ENCODE measurements around the gene LEMD3. TPM values are rescaled to one million over a fixed set of nuclear protein-coding genes. Genes with fewer than 3 reads are reported as not detected.

Gene LEMD3
- total RNA-seq, 2 donors from 2014 or later = 52.2 to 62.1 TPM

DNA sequence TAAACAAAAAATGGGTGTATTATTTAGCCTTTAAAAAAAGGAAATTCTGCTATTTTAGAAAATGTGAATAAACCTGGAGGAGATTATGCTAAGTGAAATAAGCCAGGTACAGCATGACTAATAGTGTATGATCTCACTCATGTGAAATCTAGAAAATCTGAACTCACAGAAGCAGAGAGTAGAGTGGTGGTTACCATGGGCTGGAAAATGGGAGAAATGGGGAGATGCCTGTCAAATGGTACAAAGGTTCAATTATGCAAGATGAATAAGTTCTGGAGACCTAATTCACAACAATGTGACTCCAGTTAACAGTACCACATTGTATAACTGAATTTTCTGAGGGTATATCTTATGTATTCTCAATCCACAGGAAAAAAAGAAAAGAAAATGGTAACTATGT, 17.4 kb upstream of the LEMD3 start:
- Mint-ChIP-seq H3K4me1 (peaks cover 13% of the 10 kb centered on the region), H3K36me3 (ENCODE audit: low read depth) (no peaks in the 10 kb centered on the region), H3K27ac (no peak overlapping the region), H3K4me3 (no peak overlapping the region), H3K27me3 (peaks cover 32% of the 10 kb centered on the region)
- DNase-seq (no peak), ATAC-seq (no peak)
- no peaks in the 10 kb centered on the region for H3K9me3 ChIP-seq (ENCODE audit: control insufficient read depth, low read length, poor library complexity, severe bottlenecking)

DNA sequence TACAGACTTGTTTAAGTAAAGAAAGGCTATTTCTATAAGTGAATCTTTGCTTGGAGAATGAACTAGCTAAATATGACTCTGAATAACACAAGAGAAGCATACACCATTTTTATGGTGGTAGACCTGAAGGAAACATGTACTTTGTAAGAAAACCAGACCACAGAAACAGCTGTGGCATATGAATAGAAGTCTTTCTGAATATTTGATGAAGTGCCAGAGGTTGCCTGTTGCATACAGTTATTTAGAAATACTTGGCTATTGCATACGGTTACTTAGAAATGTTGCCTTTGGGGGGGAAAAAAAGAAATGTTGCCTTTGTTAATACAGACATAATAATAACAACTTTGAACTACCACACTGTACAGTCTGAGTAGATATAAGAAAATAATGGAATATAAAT, 16.8 kb upstream of the LEMD3 start:
- no peaks in the 10 kb centered on the region for H3K9me3 ChIP-seq (ENCODE audit: control insufficient read depth, low read length, poor library complexity, severe bottlenecking)
- DNase-seq (no peak), ATAC-seq (no peak)
- Mint-ChIP-seq H3K27ac (no peak overlapping the region), H3K27me3 (peaks cover 32% of the 10 kb centered on the region), H3K4me3 (no peak overlapping the region), H3K36me3 (ENCODE audit: low read depth) (no peaks in the 10 kb centered on the region), H3K4me1 (peaks cover 13% of the 10 kb centered on the region)

DNA sequence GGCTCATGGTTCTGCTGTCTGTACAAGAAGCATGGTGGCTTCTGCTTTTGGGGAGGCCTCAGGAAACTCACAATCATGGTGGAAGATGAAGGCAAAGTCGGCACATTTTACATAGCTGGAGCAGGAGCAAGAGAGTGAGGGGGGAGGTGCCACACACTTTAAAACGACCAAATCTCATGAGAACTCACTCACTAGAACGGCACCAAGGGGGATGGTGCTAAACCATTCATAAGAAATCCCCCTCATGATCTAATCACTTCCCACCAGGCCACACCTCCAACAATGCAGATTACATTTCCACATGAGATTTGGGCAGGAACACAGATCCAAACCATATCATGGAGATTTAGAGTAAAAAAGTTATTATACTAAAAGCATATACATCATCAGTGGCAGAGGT, 13.6 kb upstream of the LEMD3 start:
- Mint-ChIP-seq H3K4me1 (peaks cover 13% of the 10 kb centered on the region), H3K36me3 (ENCODE audit: low read depth) (peaks cover 4% of the 10 kb centered on the region), H3K27me3 (peaks cover 35% of the 10 kb centered on the region), H3K4me3 (no peak overlapping the region), H3K27ac (peak overlapping the region; percentile 51)
- DNase-seq (no peak), ATAC-seq (no peak)
- H3K9me3 ChIP-seq (ENCODE audit: control insufficient read depth, low read length, poor library complexity, severe bottlenecking) = no peaks in the 10 kb centered on the region

DNA sequence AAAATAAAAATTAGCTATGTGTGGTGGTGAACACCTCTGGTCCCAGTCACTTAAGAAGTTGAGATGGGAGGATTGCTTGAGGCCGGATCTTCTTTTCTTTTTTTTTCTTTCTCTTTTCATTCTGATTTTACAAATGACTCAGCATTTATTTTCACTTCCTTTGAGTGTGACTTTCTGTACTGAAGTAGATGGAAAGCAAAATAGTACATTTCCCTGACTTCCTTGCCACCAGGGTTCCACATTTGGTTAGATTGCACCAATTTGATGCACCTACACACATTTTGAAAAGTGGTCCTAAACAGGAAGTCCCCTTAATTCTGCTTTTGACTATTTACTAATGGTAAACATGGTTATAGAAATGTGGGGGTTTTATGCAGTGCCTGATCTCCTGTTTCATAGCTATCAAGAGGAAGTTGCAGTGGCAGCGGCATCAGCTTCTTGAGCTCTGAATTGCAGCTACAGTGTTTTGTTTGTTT, 13.0 kb upstream of the LEMD3 start:
- peaks cover 6% of the 10 kb centered on the region for H3K36me3 Mint-ChIP-seq (ENCODE audit: low read depth)
- ATAC-seq (peak; percentile 59), DNase-seq (no peak)
- H3K9me3 ChIP-seq (ENCODE audit: control insufficient read depth, low read length, poor library complexity, severe bottlenecking) = no peaks in the 10 kb centered on the region
- H3K4me3 Mint-ChIP-seq = peak overlapping the region; percentile 62
- H3K27me3 Mint-ChIP-seq = peaks cover 36% of the 10 kb centered on the region
- H3K27ac Mint-ChIP-seq = peak overlapping the region; percentile 51
- H3K4me1 Mint-ChIP-seq = peaks cover 13% of the 10 kb centered on the region

DNA sequence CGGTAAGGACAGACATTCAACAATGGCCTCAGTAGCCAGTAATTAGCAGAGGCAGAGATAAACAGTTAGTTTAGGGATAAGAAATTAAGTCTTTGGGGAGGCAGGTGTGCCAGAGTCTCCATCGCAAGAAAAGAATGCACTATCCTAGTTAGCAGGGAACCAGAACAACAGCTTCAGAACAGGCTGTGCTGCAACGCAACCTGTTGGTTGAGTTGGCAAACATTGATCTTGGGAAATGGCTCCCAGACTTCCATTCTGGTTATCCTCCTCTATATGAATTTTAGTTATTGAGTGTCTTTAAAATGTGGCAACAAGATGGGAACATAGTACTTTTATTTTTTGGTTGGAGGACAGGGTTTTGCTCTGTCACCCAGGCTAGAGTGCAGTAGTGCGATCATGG, 12.3 kb upstream of the LEMD3 start:
- Mint-ChIP-seq H3K4me3 (peak overlapping the region; percentile 62), H3K27ac (peak overlapping the region; percentile 51), H3K36me3 (ENCODE audit: low read depth) (peaks cover 6% of the 10 kb centered on the region), H3K4me1 (peaks cover 13% of the 10 kb centered on the region), H3K27me3 (peaks cover 35% of the 10 kb centered on the region)
- no peak for ATAC-seq
- no peaks in the 10 kb centered on the region for H3K9me3 ChIP-seq (ENCODE audit: control insufficient read depth, low read length, poor library complexity, severe bottlenecking)
- DNase-seq = no peak

DNA sequence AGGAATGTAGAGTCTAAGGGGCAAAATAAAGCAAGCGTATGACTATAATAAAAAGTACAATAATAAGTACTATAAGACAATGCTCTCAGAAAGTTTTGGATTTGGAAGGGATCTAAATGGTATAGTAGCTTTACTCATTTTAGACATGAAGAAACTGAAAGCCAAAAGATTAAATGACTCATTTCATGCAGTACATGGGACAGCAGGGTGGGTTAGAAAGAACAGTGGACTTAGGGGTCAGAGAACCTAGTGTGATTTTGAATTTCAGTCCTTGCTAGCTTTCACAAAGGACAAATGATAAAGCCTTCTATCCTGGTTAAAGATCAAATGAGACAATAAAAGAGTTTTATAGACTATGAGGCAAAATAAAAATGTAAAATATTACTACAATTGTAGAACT, 6.8 kb upstream of the LEMD3 start:
- no peaks in the 10 kb centered on the region for H3K4me1 Mint-ChIP-seq
- ATAC-seq (no peak), DNase-seq (no peak)
- peaks cover 6% of the 10 kb centered on the region for H3K36me3 Mint-ChIP-seq (ENCODE audit: low read depth)
- H3K27ac Mint-ChIP-seq = no peak overlapping the region
- peaks cover 38% of the 10 kb centered on the region for H3K27me3 Mint-ChIP-seq
- H3K9me3 ChIP-seq (ENCODE audit: control insufficient read depth, low read length, poor library complexity, severe bottlenecking) = no peaks in the 10 kb centered on the region
- no peak overlapping the region for H3K4me3 Mint-ChIP-seq

DNA sequence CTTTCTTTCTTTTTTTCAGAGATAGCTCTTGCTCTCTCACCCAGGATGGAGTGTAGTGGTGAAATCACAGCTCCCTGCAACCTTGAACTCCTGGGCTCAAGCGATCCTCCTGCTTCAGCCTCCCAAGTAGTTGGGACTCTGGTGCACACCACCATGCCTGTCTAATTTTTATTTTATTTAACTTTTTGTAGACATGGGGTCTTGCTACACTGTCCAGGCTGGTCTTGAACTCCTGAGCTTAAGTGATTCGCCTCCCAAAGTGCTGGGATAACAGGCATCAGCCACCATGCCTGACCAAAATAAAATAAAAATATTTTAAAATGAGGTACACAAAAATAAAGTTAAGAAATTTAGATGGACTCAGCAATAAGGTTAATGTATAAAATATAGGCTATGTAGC, 5.1 kb upstream of the LEMD3 start:
- Mint-ChIP-seq H3K4me3 (no peak overlapping the region), H3K27me3 (peaks cover 38% of the 10 kb centered on the region), H3K27ac (no peak overlapping the region), H3K36me3 (ENCODE audit: low read depth) (peaks cover 6% of the 10 kb centered on the region), H3K4me1 (peaks cover 3% of the 10 kb centered on the region)
- ATAC-seq = no peak
- DNase-seq = no peak
- no peaks in the 10 kb centered on the region for H3K9me3 ChIP-seq (ENCODE audit: control insufficient read depth, low read length, poor library complexity, severe bottlenecking)

DNA sequence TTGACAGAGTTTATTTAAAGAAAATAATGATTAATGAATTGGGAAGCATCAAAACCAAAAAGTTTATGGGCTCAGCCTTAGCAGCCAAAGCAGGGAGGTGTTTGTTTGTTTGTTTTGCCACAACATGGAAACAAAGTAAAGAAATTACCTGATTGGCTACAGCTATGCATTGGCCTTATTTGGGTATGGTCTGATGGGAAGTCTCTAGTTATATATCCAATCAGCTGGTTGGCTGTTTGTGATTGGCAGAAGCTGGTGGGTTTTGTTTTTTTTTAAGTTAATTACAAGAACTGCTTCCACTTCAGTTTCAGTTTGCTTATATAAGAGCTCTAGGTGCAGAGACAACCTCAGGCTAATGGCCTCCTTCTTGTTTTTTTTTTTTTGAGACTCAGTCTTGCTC, 4.6 kb upstream of the LEMD3 start:
- peaks cover 10% of the 10 kb centered on the region for H3K36me3 Mint-ChIP-seq (ENCODE audit: low read depth)
- H3K4me1 Mint-ChIP-seq = peaks cover 6% of the 10 kb centered on the region
- ATAC-seq (no peak), DNase-seq (no peak)
- no peak overlapping the region for H3K27ac Mint-ChIP-seq
- H3K4me3 Mint-ChIP-seq = no peak overlapping the region
- H3K27me3 Mint-ChIP-seq = peaks cover 35% of the 10 kb centered on the region
- no peaks in the 10 kb centered on the region for H3K9me3 ChIP-seq (ENCODE audit: control insufficient read depth, low read length, poor library complexity, severe bottlenecking)

DNA sequence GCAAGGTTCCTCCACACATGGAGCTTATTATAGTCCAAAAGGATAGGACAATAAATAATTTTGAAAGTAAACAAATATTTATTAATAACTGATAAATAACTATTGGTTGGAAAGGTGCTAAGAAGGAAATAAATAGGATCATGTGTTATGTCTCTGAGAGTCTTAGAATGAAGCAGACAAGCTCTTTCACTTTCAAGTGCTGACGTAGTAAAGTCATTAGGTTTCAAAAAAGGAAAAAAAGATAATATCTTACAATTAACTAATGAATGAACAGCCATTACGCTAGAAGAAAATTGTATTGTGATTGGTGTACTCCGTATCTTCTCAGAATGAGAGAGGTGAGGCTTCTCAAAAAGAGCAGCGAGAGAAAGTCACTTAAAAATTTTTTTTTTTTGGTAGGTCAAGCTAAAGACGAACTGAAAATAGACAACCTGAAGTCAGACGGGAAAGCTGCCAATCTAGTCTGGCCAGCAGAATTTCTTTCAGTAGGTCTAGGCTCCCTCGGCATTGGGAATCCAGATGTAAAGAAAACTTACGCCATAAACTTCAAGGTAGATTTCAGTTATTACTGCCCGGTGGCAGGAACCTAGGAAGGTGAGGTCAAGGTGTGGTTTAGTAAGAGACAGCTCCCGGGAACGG, 583 bp upstream of the LEMD3 start:
- ATAC-seq = peak; percentile 1
- peak overlapping the region; percentile 99 for H3K4me3 Mint-ChIP-seq
- peaks cover 28% of the 10 kb centered on the region for H3K4me1 Mint-ChIP-seq
- H3K36me3 Mint-ChIP-seq (ENCODE audit: low read depth) = peaks cover 3% of the 10 kb centered on the region
- peak overlapping the region; percentile 98 for H3K27ac Mint-ChIP-seq
- DNase-seq = no peak
- no peaks in the 10 kb centered on the region for H3K9me3 ChIP-seq (ENCODE audit: control insufficient read depth, low read length, poor library complexity, severe bottlenecking)
- H3K27me3 Mint-ChIP-seq = no peaks in the 10 kb centered on the region

DNA sequence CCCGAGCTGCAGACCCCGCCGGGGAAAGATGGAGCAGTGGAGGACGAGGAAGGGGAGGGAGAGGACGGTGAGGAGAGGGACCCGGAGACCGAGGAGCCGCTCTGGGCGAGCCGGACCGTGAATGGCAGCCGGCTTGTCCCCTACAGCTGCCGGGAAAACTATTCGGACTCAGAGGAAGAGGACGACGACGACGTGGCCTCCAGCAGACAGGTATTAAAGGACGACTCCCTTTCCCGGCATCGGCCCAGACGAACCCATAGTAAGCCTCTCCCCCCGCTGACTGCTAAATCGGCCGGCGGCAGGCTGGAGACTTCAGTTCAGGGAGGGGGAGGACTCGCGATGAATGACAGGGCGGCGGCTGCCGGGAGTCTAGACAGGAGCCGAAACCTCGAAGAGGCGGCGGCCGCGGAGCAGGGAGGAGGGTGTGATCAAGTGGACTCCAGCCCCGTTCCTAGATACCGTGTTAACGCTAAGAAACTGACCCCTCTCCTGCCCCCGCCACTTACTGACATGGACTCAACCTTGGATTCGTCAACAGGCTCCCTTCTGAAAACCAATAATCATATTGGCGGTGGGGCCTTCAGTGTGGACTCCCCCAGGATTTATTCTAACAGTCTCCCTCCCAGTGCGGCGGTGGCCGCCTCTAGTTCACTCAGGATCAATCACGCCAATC, 962 bp downstream of the LEMD3 start:
- H3K9me3 ChIP-seq (ENCODE audit: control insufficient read depth, low read length, poor library complexity, severe bottlenecking) = no peaks in the 10 kb centered on the region
- Mint-ChIP-seq H3K4me1 (peaks cover 28% of the 10 kb centered on the region), H3K27ac (peak overlapping the region; percentile 98), H3K4me3 (peak overlapping the region; percentile 99), H3K36me3 (ENCODE audit: low read depth) (peaks cover 3% of the 10 kb centered on the region), H3K27me3 (no peaks in the 10 kb centered on the region)
- DNase-seq (peak; percentile 40 to 59 (median 57)), ATAC-seq (peak; percentile 32)

DNA sequence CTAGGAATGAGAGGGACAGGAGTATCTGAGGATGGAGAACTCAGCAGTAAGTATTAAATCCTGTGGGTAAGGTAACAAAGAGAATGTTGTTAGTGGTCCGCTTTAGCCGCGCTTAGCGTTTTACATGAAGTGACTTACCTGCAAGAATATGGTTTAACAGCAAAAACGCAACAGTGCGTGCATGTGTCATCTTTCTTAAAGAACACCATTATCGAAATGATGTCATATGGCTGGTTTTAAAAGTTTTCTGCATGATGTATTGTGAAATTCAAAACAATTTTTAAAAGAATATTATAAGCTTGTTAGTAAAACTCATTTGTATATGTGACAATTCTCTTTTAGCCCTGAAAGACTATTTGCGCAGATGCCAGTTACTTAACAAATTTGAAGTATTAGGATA, 1.7 kb downstream of the LEMD3 start:
- no peak for DNase-seq

DNA sequence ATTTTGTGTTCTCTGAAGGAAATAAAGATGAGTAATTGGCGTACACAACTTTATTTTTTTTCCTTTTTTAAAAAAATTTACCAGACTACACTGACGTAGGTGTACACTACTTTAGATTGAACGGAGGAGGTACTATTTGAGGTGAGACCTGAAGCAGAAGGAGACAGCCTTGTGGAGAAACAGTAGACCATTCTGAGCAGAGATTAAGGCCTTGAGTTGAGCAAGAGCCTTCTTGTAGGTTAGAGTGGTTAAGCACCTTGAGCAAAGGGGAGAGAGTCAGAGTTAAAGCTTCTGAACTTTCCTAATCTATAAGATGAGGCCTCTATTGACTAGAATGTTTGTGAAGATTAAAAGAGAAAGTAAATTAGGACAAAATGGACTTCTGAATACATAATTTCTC, 2.5 kb downstream of the LEMD3 start:
- no peak for DNase-seq
- peak overlapping the region; percentile 98 for H3K27ac Mint-ChIP-seq
- H3K36me3 Mint-ChIP-seq (ENCODE audit: low read depth) = peaks cover 3% of the 10 kb centered on the region
- no peaks in the 10 kb centered on the region for H3K9me3 ChIP-seq (ENCODE audit: control insufficient read depth, low read length, poor library complexity, severe bottlenecking)
- peak; percentile 19 for ATAC-seq
- peaks cover 28% of the 10 kb centered on the region for H3K4me1 Mint-ChIP-seq
- H3K4me3 Mint-ChIP-seq = peak overlapping the region; percentile 68
- H3K27me3 Mint-ChIP-seq = no peaks in the 10 kb centered on the region

More for the DNA sequence above, 1.7 kb downstream of the LEMD3 start:
- Mint-ChIP-seq H3K4me1 (peaks cover 28% of the 10 kb centered on the region), H3K27ac (peak overlapping the region; percentile 98), H3K27me3 (no peaks in the 10 kb centered on the region), H3K4me3 (peak overlapping the region; percentile 99), H3K36me3 (ENCODE audit: low read depth) (peaks cover 3% of the 10 kb centered on the region)
- no peaks in the 10 kb centered on the region for H3K9me3 ChIP-seq (ENCODE audit: control insufficient read depth, low read length, poor library complexity, severe bottlenecking)
- no peak for ATAC-seq

DNA sequence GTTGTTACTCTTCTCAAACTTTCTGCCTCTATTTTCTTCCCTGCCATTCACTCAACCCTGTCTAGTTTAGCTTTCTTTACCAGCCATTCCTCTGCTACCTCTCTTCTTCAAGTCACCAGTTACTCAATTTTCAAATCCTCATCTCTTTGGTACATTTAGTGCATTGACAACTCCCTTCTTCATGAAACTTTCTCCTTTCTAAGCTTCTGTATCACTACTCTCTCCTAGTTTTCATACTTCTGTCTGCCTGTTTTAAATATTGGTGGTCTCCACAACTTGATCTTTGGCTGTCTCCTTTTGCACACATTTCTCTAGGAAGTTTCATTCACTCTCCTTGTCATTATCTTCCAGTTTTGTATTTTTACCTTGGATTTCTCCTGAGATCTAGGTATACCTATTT, 6.0 kb downstream of the LEMD3 start:
- DNase-seq (no peak), ATAC-seq (no peak)
- Mint-ChIP-seq H3K27ac (no peak overlapping the region), H3K27me3 (no peaks in the 10 kb centered on the region), H3K4me1 (peaks cover 27% of the 10 kb centered on the region), H3K4me3 (no peak overlapping the region), H3K36me3 (ENCODE audit: low read depth) (no peaks in the 10 kb centered on the region)
- H3K9me3 ChIP-seq (ENCODE audit: control insufficient read depth, low read length, poor library complexity, severe bottlenecking) = no peaks in the 10 kb centered on the region

All from T-helper 17 cell (primary cell).